ENCODE results near the gene SFTPD.
"Not testable (repeated sequence)": the region's sequence is repeated elsewhere in the genome, so short reads cannot be mapped to it uniquely, and the experiment has no call there.

Gene SFTPD

GRCh38 chr10:79928028-79928583 is 20.8 kb downstream of the SFTPD start:
- Histone ChIP-seq H3K4me3 (ENCODE audit: low read depth in 1 of 5, low read length in 5 of 5) (no peak overlapping the region), H3K27me3 (ENCODE audit: control insufficient read depth in 5 of 5, insufficient read depth in 4 of 5, low read length in 5 of 5) (peaks cover 0 to 11% (median 6%) of the 10 kb centered on the region in 5 donors)

GRCh38 chr10:79927111-79927828 is 21.6 kb downstream of the SFTPD start:
- H3K9me3 ChIP-seq (ENCODE audit: control insufficient read depth in 5 of 5, low read length in 5 of 5) = no peaks in the 10 kb centered on the region
- H3K9ac ChIP-seq (ENCODE audit: low read length in 5 of 5) = no peak overlapping the region
- H3K4me3 ChIP-seq (ENCODE audit: low read depth in 1 of 5, low read length in 5 of 5) = no peak overlapping the region
- H3K27ac ChIP-seq (ENCODE audit: low read depth, low read length) = peak overlapping the region; percentile 38
- H3K27me3 ChIP-seq (ENCODE audit: control insufficient read depth in 5 of 5, insufficient read depth in 4 of 5, low read length in 5 of 5) = peaks cover 0 to 11% (median 6%) of the 10 kb centered on the region in 5 donors
- H3K36me3 ChIP-seq (ENCODE audit: control insufficient read depth in 5 of 5, insufficient read depth in 5 of 5, low read length in 5 of 5) = peaks cover 0 to 10% (median 0%) of the 10 kb centered on the region in 5 donors
- peaks cover 2 to 12% (median 3%) of the 10 kb centered on the region in 5 donors for H3K4me1 ChIP-seq (ENCODE audit: control insufficient read depth in 5 of 5, insufficient read depth in 5 of 5, low read length in 5 of 5)

More at GRCh38 chr10:79928028-79928583, 20.8 kb downstream of the SFTPD start:
- Histone ChIP-seq H3K4me1 (ENCODE audit: control insufficient read depth in 5 of 5, insufficient read depth in 5 of 5, low read length in 5 of 5) (peaks cover 2 to 12% (median 3%) of the 10 kb centered on the region in 5 donors), H3K9me3 (ENCODE audit: control insufficient read depth in 5 of 5, low read length in 5 of 5) (no peaks in the 10 kb centered on the region), H3K9ac (ENCODE audit: low read length in 5 of 5) (no peak overlapping the region), H3K36me3 (ENCODE audit: control insufficient read depth in 5 of 5, insufficient read depth in 5 of 5, low read length in 5 of 5) (peaks cover 0 to 7% (median 0%) of the 10 kb centered on the region in 5 donors), H3K27ac (ENCODE audit: low read depth, low read length) (no peak overlapping the region)

- Histone ChIP-seq H3K27me3 (ENCODE audit: control insufficient read depth in 5 of 5, insufficient read depth in 4 of 5, low read length in 5 of 5) (peaks cover 0 to 11% (median 6%) of the 10 kb centered on the region in 5 donors), H3K36me3 (ENCODE audit: control insufficient read depth in 5 of 5, insufficient read depth in 5 of 5, low read length in 5 of 5) (peaks cover 0 to 10% (median 0%) of the 10 kb centered on the region in 5 donors), H3K4me1 (ENCODE audit: control insufficient read depth in 5 of 5, insufficient read depth in 5 of 5, low read length in 5 of 5) (peaks cover 2 to 12% (median 3%) of the 10 kb centered on the region in 5 donors), H3K4me3 (ENCODE audit: low read depth in 1 of 5, low read length in 5 of 5) (no peak overlapping the region), H3K27ac (ENCODE audit: low read depth, low read length) (peak overlapping the region; percentile 38), H3K9ac (ENCODE audit: low read length in 5 of 5) (no peak overlapping the region), H3K9me3 (ENCODE audit: control insufficient read depth in 5 of 5, low read length in 5 of 5) (no peaks in the 10 kb centered on the region)
Measured at GRCh38 chr10:79926037-79926436, 22.9 kb downstream of the SFTPD start.

GRCh38 chr10:79925614-79926013 is 23.3 kb downstream of the SFTPD start:
- Histone ChIP-seq H3K4me3 (ENCODE audit: low read depth in 1 of 5, low read length in 5 of 5) (no peak overlapping the region), H3K27ac (ENCODE audit: low read depth, low read length) (no peak overlapping the region), H3K27me3 (ENCODE audit: control insufficient read depth in 5 of 5, insufficient read depth in 4 of 5, low read length in 5 of 5) (peaks cover 0 to 8% (median 4%) of the 10 kb centered on the region in 5 donors), H3K9me3 (ENCODE audit: control insufficient read depth in 5 of 5, low read length in 5 of 5) (no peaks in the 10 kb centered on the region), H3K9ac (ENCODE audit: low read length in 5 of 5) (no peak overlapping the region), H3K36me3 (ENCODE audit: control insufficient read depth in 5 of 5, insufficient read depth in 5 of 5, low read length in 5 of 5) (peaks cover 0 to 10% (median 0%) of the 10 kb centered on the region in 5 donors), H3K4me1 (ENCODE audit: control insufficient read depth in 5 of 5, insufficient read depth in 5 of 5, low read length in 5 of 5) (peaks cover 2 to 12% (median 3%) of the 10 kb centered on the region in 5 donors)

DNA sequence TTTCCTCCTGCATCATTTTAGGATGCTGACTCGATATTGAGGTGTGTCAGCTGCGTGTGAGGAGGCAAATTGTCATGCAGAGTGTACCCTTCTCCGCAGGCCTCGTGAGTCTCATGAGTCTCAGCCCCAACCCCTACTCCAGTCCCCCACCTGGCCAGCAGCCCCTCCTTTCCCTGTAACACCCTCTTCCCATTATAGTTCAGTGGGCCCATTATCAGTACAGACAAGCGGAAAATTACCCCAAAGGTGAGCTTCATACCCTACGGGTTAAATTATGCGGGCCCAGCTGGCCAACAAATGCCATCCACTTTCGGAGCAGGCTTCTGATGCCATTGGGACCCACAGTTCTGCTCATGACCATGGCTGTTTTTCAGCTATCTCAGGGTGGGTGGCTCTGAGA is 25.2 kb downstream of the SFTPD start:
- Histone ChIP-seq H3K4me1 (ENCODE audit: control insufficient read depth in 5 of 5, insufficient read depth in 5 of 5, low read length in 5 of 5) (peaks cover 0 to 7% (median 3%) of the 10 kb centered on the region in 5 donors), H3K4me3 (ENCODE audit: low read depth in 1 of 5, low read length in 5 of 5) (no peak overlapping the region), H3K9me3 (ENCODE audit: control insufficient read depth in 5 of 5, low read length in 5 of 5) (no peaks in the 10 kb centered on the region), H3K27ac (ENCODE audit: low read depth, low read length) (no peak overlapping the region), H3K27me3 (ENCODE audit: control insufficient read depth in 5 of 5, insufficient read depth in 4 of 5, low read length in 5 of 5) (no peaks in the 10 kb centered on the region), H3K9ac (ENCODE audit: low read length in 5 of 5) (no peak overlapping the region), H3K36me3 (ENCODE audit: control insufficient read depth in 5 of 5, insufficient read depth in 5 of 5, low read length in 5 of 5) (peaks cover 0 to 10% (median 0%) of the 10 kb centered on the region in 5 donors)

- Histone ChIP-seq H3K9me3 (ENCODE audit: control insufficient read depth in 5 of 5, low read length in 5 of 5) (no peaks in the 10 kb centered on the region), H3K27me3 (ENCODE audit: control insufficient read depth in 5 of 5, insufficient read depth in 4 of 5, low read length in 5 of 5) (no peaks in the 10 kb centered on the region), H3K27ac (ENCODE audit: low read depth, low read length) (no peak overlapping the region), H3K36me3 (ENCODE audit: control insufficient read depth in 5 of 5, insufficient read depth in 5 of 5, low read length in 5 of 5) (peaks cover 0 to 10% (median 0%) of the 10 kb centered on the region in 5 donors), H3K4me1 (ENCODE audit: control insufficient read depth in 5 of 5, insufficient read depth in 5 of 5, low read length in 5 of 5) (peaks cover 0 to 7% (median 3%) of the 10 kb centered on the region in 5 donors), H3K4me3 (ENCODE audit: low read depth in 1 of 5, low read length in 5 of 5) (no peak overlapping the region), H3K9ac (ENCODE audit: low read length in 5 of 5) (no peak overlapping the region)
Measured at GRCh38 chr10:79923145-79923544, 25.8 kb downstream of the SFTPD start.

- not testable (repeated sequence) for H3K27me3 ChIP-seq (ENCODE audit: control insufficient read depth in 5 of 5, insufficient read depth in 4 of 5, low read length in 5 of 5); H3K27ac ChIP-seq (ENCODE audit: low read depth, low read length); H3K4me1 ChIP-seq (ENCODE audit: control insufficient read depth in 5 of 5, insufficient read depth in 5 of 5, low read length in 5 of 5); H3K36me3 ChIP-seq (ENCODE audit: control insufficient read depth in 5 of 5, insufficient read depth in 5 of 5, low read length in 5 of 5); H3K4me3 ChIP-seq (ENCODE audit: low read depth in 1 of 5, low read length in 5 of 5); H3K9ac ChIP-seq (ENCODE audit: low read length in 5 of 5); H3K9me3 ChIP-seq (ENCODE audit: control insufficient read depth in 5 of 5, low read length in 5 of 5)
Measured at GRCh38 chr10:79922011-79922412, 26.9 kb downstream of the SFTPD start.

DNA sequence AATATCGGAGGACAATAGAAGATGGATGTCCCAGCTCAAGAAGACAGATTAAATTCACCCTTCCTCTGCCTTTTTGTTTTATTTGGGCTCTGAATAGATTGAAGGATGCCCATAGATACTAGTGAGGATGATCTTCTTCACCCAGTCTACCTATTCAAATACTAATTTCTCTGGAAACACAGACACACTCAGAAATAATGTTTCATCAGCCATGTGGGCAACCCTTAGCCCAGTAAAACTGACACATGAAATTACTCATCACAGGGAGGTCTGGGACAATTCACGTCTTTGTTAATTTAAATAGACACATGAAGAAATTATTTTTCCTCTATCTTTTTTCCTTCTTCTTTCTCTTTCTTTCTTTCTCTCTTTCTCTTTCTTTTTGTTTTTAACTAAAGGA is 33.1 kb downstream of the SFTPD start:
- H3K27ac ChIP-seq (ENCODE audit: low read depth, low read length); H3K27me3 ChIP-seq (ENCODE audit: control insufficient read depth in 5 of 5, insufficient read depth in 4 of 5, low read length in 5 of 5); H3K4me3 ChIP-seq (ENCODE audit: low read depth in 1 of 5, low read length in 5 of 5); H3K9me3 ChIP-seq (ENCODE audit: control insufficient read depth in 5 of 5, low read length in 5 of 5); H3K4me1 ChIP-seq (ENCODE audit: control insufficient read depth in 5 of 5, insufficient read depth in 5 of 5, low read length in 5 of 5); H3K36me3 ChIP-seq (ENCODE audit: control insufficient read depth in 5 of 5, insufficient read depth in 5 of 5, low read length in 5 of 5); H3K9ac ChIP-seq (ENCODE audit: low read length in 5 of 5): not testable (repeated sequence)

GRCh38 chr10:79914512-79914911 is 34.4 kb downstream of the SFTPD start:
- H3K36me3 ChIP-seq (ENCODE audit: control insufficient read depth in 5 of 5, insufficient read depth in 5 of 5, low read length in 5 of 5); H3K9me3 ChIP-seq (ENCODE audit: control insufficient read depth in 5 of 5, low read length in 5 of 5); H3K27ac ChIP-seq (ENCODE audit: low read depth, low read length); H3K4me3 ChIP-seq (ENCODE audit: low read depth in 1 of 5, low read length in 5 of 5); H3K27me3 ChIP-seq (ENCODE audit: control insufficient read depth in 5 of 5, insufficient read depth in 4 of 5, low read length in 5 of 5); H3K9ac ChIP-seq (ENCODE audit: low read length in 5 of 5); H3K4me1 ChIP-seq (ENCODE audit: control insufficient read depth in 5 of 5, insufficient read depth in 5 of 5, low read length in 5 of 5): not testable (repeated sequence)

DNA sequence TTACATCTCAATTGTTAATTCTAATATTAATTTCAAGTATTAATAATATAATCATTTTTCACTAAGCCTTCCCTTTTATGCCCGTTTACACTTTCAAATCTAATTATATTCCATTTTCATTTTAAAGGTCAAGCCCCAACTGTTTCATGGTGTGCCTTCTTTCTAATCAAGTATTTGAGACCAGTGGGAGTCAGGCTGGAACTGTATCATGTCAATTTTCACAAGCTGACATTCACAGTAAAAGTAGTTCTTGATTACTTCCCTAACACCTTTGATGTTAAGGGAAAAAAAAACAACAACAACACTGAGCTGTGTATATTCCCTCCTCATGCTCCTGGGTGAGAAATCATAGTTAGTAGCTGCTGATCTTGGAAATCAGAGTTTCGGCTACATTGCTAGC is 38.1 kb downstream of the SFTPD start:
- Histone ChIP-seq H3K27ac (ENCODE audit: low read depth, low read length) (no peak overlapping the region), H3K27me3 (ENCODE audit: control insufficient read depth in 5 of 5, insufficient read depth in 4 of 5, low read length in 5 of 5) (no peaks in the 10 kb centered on the region), H3K4me3 (ENCODE audit: low read depth in 1 of 5, low read length in 5 of 5) (no peak overlapping the region), H3K4me1 (ENCODE audit: control insufficient read depth in 5 of 5, insufficient read depth in 5 of 5, low read length in 5 of 5) (no peaks in the 10 kb centered on the region), H3K36me3 (ENCODE audit: control insufficient read depth in 5 of 5, insufficient read depth in 5 of 5, low read length in 5 of 5) (no peaks in the 10 kb centered on the region), H3K9ac (ENCODE audit: low read length in 5 of 5) (no peak overlapping the region), H3K9me3 (ENCODE audit: control insufficient read depth in 5 of 5, low read length in 5 of 5) (no peaks in the 10 kb centered on the region)

All from subcutaneous abdominal adipose tissue (tissue), 5 donors.